IMR-90 (cell line): ENCODE results near the gene SPDYC. TPM values are rescaled to one million over a fixed set of nuclear protein-coding genes. Genes with fewer than 3 reads are reported as not detected.

Experiments used
- ATAC-seq: fragments of 200-7000 bp; cut with Tn5 transposase; 2 replicates; pipeline ENCODE4 v1.9.1; 2020; ENCODE audit warnings: low read depth, mild to moderate bottlenecking, moderate library complexity
- BruUV-seq: library from RNA; stranded (reverse); fragments of 400-500 nt; replicated peaks from 2 replicates; lab custom pipeline; 2021; lab: Mats Ljungman, UMichigan
- CTCF ChIA-PET: fragments of 300-600 bp; formaldehyde crosslinking; extraction: SDS; loops from one replicate; lab custom pipeline; 2021; ENCODE audit warnings: antibody characterized with exemption; lab: Yijun Ruan, JAX
- POLR2A ChIA-PET: fragments of 300-600 bp; sonication (Branson Sonifier 250); formaldehyde crosslinking; loops from one replicate; lab custom pipeline; 2022; ENCODE audit warnings: antibody characterized with exemption; ENCODE audit not compliant: unreplicated experiment; lab: Charles Lee
- DNase-seq: peaks from one replicate; pipeline ENCODE4 v3.0.0; 2013
- H2AFZ ChIP-seq: replicated peaks from 2 replicates; pipeline ENCODE3; 2013; ENCODE audit warnings: low read length, mild to moderate bottlenecking; ENCODE audit not compliant: poor library complexity
- H2AK5ac ChIP-seq: 2 replicates; pipeline ENCODE4 v1.6.1; 2013; ENCODE audit warnings: low read depth, low read length, inconsistent platforms
- H2AK9ac ChIP-seq: replicated peaks from 2 replicates; pipeline ENCODE3; 2013; ENCODE audit warnings: mild to moderate bottlenecking, low read depth, low read length, moderate library complexity; ENCODE audit not compliant: poor library complexity
- H2BK120ac ChIP-seq: 2 replicates; pipeline ENCODE4 v1.6.1; 2013; ENCODE audit warnings: low read depth, low read length, inconsistent platforms
- H2BK15ac ChIP-seq: 3 replicates; pipeline ENCODE4 v1.6.1; 2013; ENCODE audit warnings: low read depth, low read length, inconsistent platforms
- H2BK20ac ChIP-seq: 2 replicates; pipeline ENCODE4 v1.6.1; 2013; ENCODE audit warnings: low read depth, mild to moderate bottlenecking, inconsistent platforms, low read length, moderate library complexity
- H2BK5ac ChIP-seq: 2 replicates; pipeline ENCODE4 v1.6.1; 2013; ENCODE audit warnings: mild to moderate bottlenecking, low read depth, low read length, inconsistent platforms; ENCODE audit not compliant: poor library complexity, severe bottlenecking
- H3K14ac ChIP-seq: replicated peaks from 2 replicates; pipeline ENCODE4 v1.6.1; 2013; ENCODE audit warnings: low read depth, low read length, inconsistent platforms
- H3K18ac ChIP-seq: 2 replicates; pipeline ENCODE4 v1.6.1; 2013; ENCODE audit warnings: low read depth, low read length, control low read depth
- H3K23ac ChIP-seq: 2 replicates; pipeline ENCODE4 v1.6.1; 2013; ENCODE audit warnings: low read depth, low read length, inconsistent platforms
- H3K27ac ChIP-seq: 2 replicates; pipeline ENCODE4 v1.5.1; 2013; ENCODE audit warnings: mild to moderate bottlenecking, control low read depth, low read length; ENCODE audit not compliant: insufficient read depth
- H3K27me3 ChIP-seq: 2 replicates; pipeline ENCODE4 v1.6.1; 2013; ENCODE audit warnings: low read length; ENCODE audit not compliant: control insufficient read depth, insufficient read depth
- H3K36me3 ChIP-seq: 2 replicates; pipeline ENCODE4 v1.6.1; 2013; ENCODE audit warnings: low read length, mixed read lengths; ENCODE audit not compliant: control insufficient read depth, insufficient read depth
- H3K4ac ChIP-seq: 2 replicates; pipeline ENCODE4 v1.6.1; 2013; ENCODE audit warnings: low read depth, low read length, inconsistent platforms
- H3K4me1 ChIP-seq: 2 replicates; pipeline ENCODE4 v1.6.1; 2013; ENCODE audit warnings: low read length, mixed read lengths; ENCODE audit not compliant: control insufficient read depth, insufficient read depth
- H3K4me2 ChIP-seq: 2 replicates; pipeline ENCODE4 v1.6.1; 2013; ENCODE audit warnings: low read depth, mild to moderate bottlenecking, control low read depth, low read length, moderate library complexity
- H3K4me3 ChIP-seq: 2 replicates; pipeline ENCODE4 v1.5.1; 2013; ENCODE audit warnings: low read depth, mild to moderate bottlenecking, control low read depth, low read length, moderate library complexity; ENCODE audit not compliant: insufficient read depth
- H3K56ac ChIP-seq: 2 replicates; pipeline ENCODE4 v1.6.1; 2013; ENCODE audit warnings: low read length, inconsistent platforms; ENCODE audit not compliant: insufficient read depth; ENCODE audit errors: extremely low read depth
- H3K79me1 ChIP-seq, 2 experiments: 2 replicates each; pipeline ENCODE4 v1.6.1; 2013; ENCODE audit warnings: low read length in 2 of 2, inconsistent platforms in 1 of 2, low read depth in 1 of 2
- H3K9ac ChIP-seq: 2 replicates; pipeline ENCODE4 v1.6.1; 2013; ENCODE audit warnings: low read depth, low read length, control low read depth
- H3K9me1 ChIP-seq: 2 replicates; pipeline ENCODE4 v1.6.1; 2013; ENCODE audit warnings: low read length, inconsistent platforms; ENCODE audit not compliant: insufficient read depth
- H3K9me3 ChIP-seq: 2 replicates; pipeline ENCODE4 v1.6.1; 2013; ENCODE audit warnings: low read length; ENCODE audit not compliant: control insufficient read depth, insufficient read depth
- H4K20me1 ChIP-seq: 2 replicates; pipeline ENCODE4 v1.6.1; 2013; ENCODE audit warnings: low read length, inconsistent platforms; ENCODE audit not compliant: insufficient read depth
- H4K5ac ChIP-seq: 2 replicates; pipeline ENCODE4 v1.6.1; 2013; ENCODE audit warnings: mild to moderate bottlenecking, low read depth, low read length, control low read depth
- H4K8ac ChIP-seq, 2 experiments: 2 replicates each; pipeline ENCODE4 v1.6.1; 2013; ENCODE audit warnings: low read depth in 2 of 2, low read length in 2 of 2, control low read depth in 1 of 2, inconsistent platforms in 1 of 2
- H4K91ac ChIP-seq: 2 replicates; pipeline ENCODE4 v1.6.1; 2013; ENCODE audit warnings: low read depth, low read length, inconsistent platforms; ENCODE audit not compliant: insufficient read depth
- BHLHE40 ChIP-seq: fragments of 150-350 bp; IDR thresholded peaks from 2 replicates; pipeline ENCODE4 v1.6.1; 2016; ENCODE audit warnings: mild to moderate bottlenecking, low read depth, low read length
- ELK1 ChIP-seq: fragments of 150-350 bp; IDR thresholded peaks from 2 replicates; pipeline ENCODE4 v1.6.1; 2016; ENCODE audit warnings: low read depth, mild to moderate bottlenecking, low read length, moderate library complexity, borderline replicate concordance
- FOS ChIP-seq: fragments of 150-350 bp; IDR thresholded peaks from 2 replicates; pipeline ENCODE4 v1.6.1; 2016; ENCODE audit warnings: low read depth, low read length
- NFE2L2 ChIP-seq: fragments of 150-350 bp; IDR thresholded peaks from 2 replicates; pipeline ENCODE4 v1.6.1; 2016; ENCODE audit warnings: low read depth, mild to moderate bottlenecking, low read length
- POLR2A ChIP-seq: IDR thresholded peaks from 2 replicates; pipeline ENCODE4 v1.6.1; 2012; ENCODE audit warnings: mild to moderate bottlenecking, low read depth, low read length
- RAD21 ChIP-seq: IDR thresholded peaks from 2 replicates; pipeline ENCODE4 v1.6.1; 2012; ENCODE audit warnings: low read length, improper control_type of control experiment
- USF2 ChIP-seq: fragments of 150-350 bp; IDR thresholded peaks from 2 replicates; pipeline ENCODE4 v1.6.1; 2017; ENCODE audit warnings: mild to moderate bottlenecking, antibody characterized with exemption, low read length, low read depth
- whole genome bisulfite sequencing, 2 experiments: methylation state at CpG; one replicate each; pipeline versions ENCODE4 v1.1.5 to v1.1.7; 2013; ENCODE audit warnings: missing lambda C conversion rate in 2 of 2; ENCODE audit not compliant: insufficient read length in 1 of 2; ENCODE audit errors: extremely low coverage in 2 of 2; 5-methylcytosine and 5-hydroxymethylcytosine counted together
- dilution Hi-C: fragments of 300-500 bp; cut with HindIII; formaldehyde crosslinking; loops from one replicate; pipeline ENCODE4 v1.14.3; 2018; ENCODE audit warnings: low sequenced_read_pairs; ENCODE audit not compliant: unreplicated experiment
- in situ Hi-C: fragments of 300-500 bp; cut with MboI; formaldehyde crosslinking; loops from 3 replicates; pipeline ENCODE4 v1.14.3; 2019; ENCODE audit warnings: low sequenced_read_pairs, inconsistent platforms, mixed read lengths
- intact Hi-C: fragments of 100-400 bp; cut with micrococcal nuclease; formaldehyde crosslinking; loops from 2 replicates; pipeline ENCODE4 v1.10.0; 2022
- polyA plus RNA-seq, 3 experiments: library from polyadenylated mRNA; depleted of rRNA; stranded (reverse); fragments of >200 nt; gene quantifications; 2 replicates each; pipeline ENCODE4 v1.2.3, GENCODE V29; 2012; ENCODE audit warnings: low replicate concordance in 1 of 3
- total RNA-seq: library from RNA; depleted of rRNA; stranded (reverse); fragments of >200 nt; gene quantifications from 2 replicates; pipeline ENCODE4 v1.2.3, GENCODE V29; 2012

SPDYC gene
- total and polyA plus RNA-seq, 2 of the 4 experiments (the other 2 are of a cell fraction) = not detected

- ChIA-PET POLR2A (no interaction called here), CTCF (interaction anchor here (1.1 kb wide), 1 partner anchor 10 kb away, joined by 3 read pairs; no protein-coding TSS in a partner anchor)
- 90 to 94% methylated on average over 2 to 21 of the region's 24 CpGs for WGBS, 2 experiments
- no peak overlapping the region for H2BK15ac ChIP-seq
- H3K14ac ChIP-seq = no peak overlapping the region
- H2BK5ac ChIP-seq = no peak overlapping the region
- H2BK20ac ChIP-seq = no peak overlapping the region
- intact Hi-C loops = no loop called here
- in situ Hi-C loops = no loop called here
- no peaks in the 10 kb centered on the region for H3K27me3 ChIP-seq
- H2AK9ac ChIP-seq = no peak overlapping the region
- H3K9me1 ChIP-seq = peaks cover 4% of the 10 kb centered on the region; the same call in 1 of the 2 replicates
- H3K4me2 ChIP-seq = no peak overlapping the region
- H3K4me3 ChIP-seq = no peak overlapping the region
- no peak overlapping the region for H3K18ac ChIP-seq
- H3K27ac ChIP-seq = no peak overlapping the region
- no peak overlapping the region for H4K5ac ChIP-seq
- ATAC-seq (no peak), DNase-seq (no peak)
- peaks cover 0 to 4% of the 10 kb centered on the region in 2 experiments; a peak in 1 of 4 replicates for H3K79me1 ChIP-seq
- H2AFZ ChIP-seq = no peak overlapping the region
- dilution Hi-C loops = no loop called here
- no peak overlapping the region for H3K4ac ChIP-seq
- TF ChIP-seq ELK1 (no peak), RAD21 (no peak), USF2 (no peak), POLR2A (no peak), NFE2L2 (no peak), FOS (no peak), BHLHE40 (no peak)
- BruUV-seq = no TSS peak
- no peaks in the 10 kb centered on the region for H4K20me1 ChIP-seq
- no peak overlapping the region for H4K91ac ChIP-seq
- H3K56ac ChIP-seq = no peak overlapping the region
- H3K4me1 ChIP-seq = peaks cover 5% of the 10 kb centered on the region
- H2BK120ac ChIP-seq = no peak overlapping the region
- peaks cover 9% of the 10 kb centered on the region; the same call in 1 of the 2 replicates for H3K36me3 ChIP-seq
- H4K8ac ChIP-seq = no peak overlapping the region
- no peak overlapping the region for H2AK5ac ChIP-seq
- H3K9ac ChIP-seq = no peak overlapping the region
- H3K23ac ChIP-seq = no peak overlapping the region
- no peaks in the 10 kb centered on the region for H3K9me3 ChIP-seq
Measured at GRCh38 chr11:65215441-65216076, 45.5 kb downstream of the SPDYC start.
